Measurements from ENCODE around the gene PPP1R1C. TPM values are rescaled to one million over a fixed set of nuclear protein-coding genes. Genes with fewer than 3 reads are reported as not detected.

Gene PPP1R1C
- total RNA-seq, 1 donor from 2014 or later = 2.9 TPM

DNA sequence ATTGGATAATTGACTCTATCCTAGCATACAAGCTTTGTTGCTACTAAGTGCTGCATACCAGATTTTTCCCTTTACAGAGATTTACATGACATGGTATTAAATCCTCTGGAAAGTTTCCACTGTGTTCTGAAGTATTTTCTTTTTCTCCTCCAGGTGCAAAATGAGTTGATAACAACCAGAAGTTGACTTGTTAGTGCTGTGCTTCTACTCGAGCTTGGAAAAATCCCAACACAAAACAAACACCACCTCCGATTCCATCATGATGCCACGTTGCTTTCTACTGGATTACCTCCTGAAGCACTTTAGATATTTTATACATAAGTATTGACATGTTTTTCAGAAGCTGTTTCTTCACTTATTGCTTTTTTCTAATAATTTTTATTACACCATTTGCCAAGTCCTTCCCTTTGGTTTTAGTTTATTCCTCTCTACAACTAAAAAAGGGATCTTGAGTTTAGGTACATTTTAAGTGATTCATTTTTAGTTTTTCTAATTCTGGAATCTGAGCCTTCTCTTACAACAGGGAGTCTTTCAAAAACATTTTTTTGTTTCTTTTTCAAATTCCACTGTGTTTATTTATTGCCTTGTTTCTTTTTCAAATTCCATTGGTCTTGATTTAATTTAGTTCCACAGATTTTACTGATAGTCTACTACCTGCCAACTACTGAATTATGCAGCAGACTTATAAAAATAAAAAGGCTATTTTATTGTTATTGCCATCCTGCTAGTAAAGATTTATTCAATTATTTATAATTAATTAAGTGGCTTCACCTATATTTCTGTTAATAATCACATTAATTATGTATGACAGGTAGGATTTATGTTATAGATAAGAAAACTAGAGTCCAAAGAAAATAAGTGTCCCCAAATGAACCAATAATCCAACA, 143.4 kb downstream of the PPP1R1C start:
- ATAC-seq (no peak), DNase-seq (no peak)
- TF ChIP-seq, protein P1, sequence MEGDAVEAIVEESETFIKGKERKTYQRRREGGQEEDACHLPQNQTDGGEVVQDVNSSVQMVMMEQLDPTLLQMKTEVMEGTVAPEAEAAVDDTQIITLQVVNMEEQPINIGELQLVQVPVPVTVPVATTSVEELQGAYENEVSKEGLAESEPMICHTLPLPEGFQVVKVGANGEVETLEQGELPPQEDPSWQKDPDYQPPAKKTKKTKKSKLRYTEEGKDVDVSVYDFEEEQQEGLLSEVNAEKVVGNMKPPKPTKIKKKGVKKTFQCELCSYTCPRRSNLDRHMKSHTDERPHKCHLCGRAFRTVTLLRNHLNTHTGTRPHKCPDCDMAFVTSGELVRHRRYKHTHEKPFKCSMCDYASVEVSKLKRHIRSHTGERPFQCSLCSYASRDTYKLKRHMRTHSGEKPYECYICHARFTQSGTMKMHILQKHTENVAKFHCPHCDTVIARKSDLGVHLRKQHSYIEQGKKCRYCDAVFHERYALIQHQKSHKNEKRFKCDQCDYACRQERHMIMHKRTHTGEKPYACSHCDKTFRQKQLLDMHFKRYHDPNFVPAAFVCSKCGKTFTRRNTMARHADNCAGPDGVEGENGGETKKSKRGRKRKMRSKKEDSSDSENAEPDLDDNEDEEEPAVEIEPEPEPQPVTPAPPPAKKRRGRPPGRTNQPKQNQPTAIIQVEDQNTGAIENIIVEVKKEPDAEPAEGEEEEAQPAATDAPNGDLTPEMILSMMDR (IDR thresholded peaks at IDR 0.05) = no peak
- no peak overlapping the region for H3K27ac ChIP-seq
- no peaks in the 10 kb centered on the region for H3K4me1 ChIP-seq
- H3K9me3 ChIP-seq = no peaks in the 10 kb centered on the region
- no peaks in the 10 kb centered on the region for H3K36me3 ChIP-seq
- no peaks in the 10 kb centered on the region for H3K27me3 ChIP-seq (ENCODE audit: low read depth)
- intact Hi-C loops (cut with DNase I) = no loop called here
- H3K4me3 ChIP-seq = no peak overlapping the region

DNA sequence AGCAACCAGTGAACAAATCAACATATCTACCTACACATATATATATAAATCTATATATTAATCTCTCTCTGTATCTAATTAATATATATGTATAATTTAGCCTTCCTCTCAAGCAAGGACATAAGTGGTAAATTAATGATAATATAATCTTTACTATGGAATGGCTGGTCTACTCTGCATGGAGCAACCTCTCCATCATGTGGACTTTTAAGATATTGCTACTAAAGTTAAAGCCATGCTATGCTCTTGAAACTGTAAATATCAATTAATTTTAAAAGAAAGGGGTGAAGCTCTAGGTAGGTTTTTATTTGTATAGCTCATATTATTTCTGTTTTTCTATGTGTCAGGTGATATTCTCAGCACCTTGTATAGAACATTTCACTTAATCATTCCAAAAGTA, 147.0 kb downstream of the PPP1R1C start:
- no peaks in the 10 kb centered on the region for H3K4me1 ChIP-seq
- no peak overlapping the region for H3K4me3 ChIP-seq
- DNase-seq (no peak), ATAC-seq (no peak)
- intact Hi-C loops (cut with DNase I) = no loop called here
- H3K27me3 ChIP-seq (ENCODE audit: low read depth) = no peaks in the 10 kb centered on the region
- H3K27ac ChIP-seq = no peak overlapping the region
- H3K36me3 ChIP-seq = no peaks in the 10 kb centered on the region
- no peaks in the 10 kb centered on the region for H3K9me3 ChIP-seq
- TF ChIP-seq, protein P1 (IDR thresholded peaks at IDR 0.05) = no peak

DNA sequence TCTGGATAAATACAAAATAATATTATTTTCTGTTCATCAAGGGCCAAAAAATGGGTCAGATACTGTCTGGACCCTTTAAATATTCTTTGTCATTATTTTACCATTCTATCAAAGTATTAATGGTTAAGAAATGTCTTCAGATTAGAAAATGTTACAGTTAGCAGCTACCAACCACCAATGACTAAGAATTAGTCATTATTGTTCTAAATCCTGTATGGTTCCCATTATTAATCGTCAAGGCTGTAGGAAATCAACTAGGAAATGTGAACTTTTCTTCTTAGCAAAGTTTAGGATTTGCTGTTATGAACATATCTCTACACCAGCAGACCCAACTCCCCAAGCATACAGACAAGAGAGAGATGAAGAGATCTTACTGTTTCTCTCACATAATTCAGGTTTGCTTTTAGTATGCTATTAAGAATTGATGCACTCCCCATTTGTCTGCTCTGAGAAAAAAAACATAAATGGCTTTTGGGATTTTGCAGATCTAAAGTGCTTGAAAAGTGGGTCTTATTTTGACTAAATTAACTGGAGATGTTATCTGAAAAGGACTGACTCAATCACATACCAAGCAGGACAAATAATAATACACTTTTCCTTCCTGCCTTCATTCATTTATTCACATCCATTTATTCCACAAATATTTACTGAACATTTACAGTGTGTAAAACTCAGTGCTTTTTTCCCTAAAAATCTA, 147.7 kb downstream of the PPP1R1C start:
- TF ChIP-seq, protein P1 (IDR thresholded peaks at IDR 0.05) = no peak
- H3K4me1 ChIP-seq = no peaks in the 10 kb centered on the region
- H3K4me3 ChIP-seq = no peak overlapping the region
- H3K36me3 ChIP-seq = no peaks in the 10 kb centered on the region
- ATAC-seq (no peak), DNase-seq (no peak)
- H3K27ac ChIP-seq = no peak overlapping the region
- no peaks in the 10 kb centered on the region for H3K9me3 ChIP-seq
- no peaks in the 10 kb centered on the region for H3K27me3 ChIP-seq (ENCODE audit: low read depth)
- intact Hi-C loops (cut with DNase I) = no loop called here

DNA sequence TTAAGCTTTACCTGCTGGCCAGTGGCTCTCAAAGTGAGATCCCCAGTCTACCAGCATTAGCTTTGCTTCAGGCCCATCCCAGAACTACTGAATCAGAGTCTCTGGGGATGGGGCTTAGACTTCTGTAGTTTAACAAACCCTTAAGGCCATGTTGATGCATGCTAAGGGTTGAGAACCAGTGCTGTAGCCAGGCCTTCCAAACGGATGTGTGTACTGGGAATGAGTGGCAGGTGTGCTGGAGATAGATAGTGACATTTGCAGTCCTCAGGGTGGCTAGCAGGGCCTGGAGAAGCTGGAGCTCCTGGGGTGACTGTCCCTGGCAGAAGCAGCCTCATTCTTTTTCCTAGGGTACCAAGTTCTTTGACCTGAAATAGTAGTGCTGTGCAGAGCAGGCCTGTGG, 148.5 kb downstream of the PPP1R1C start:
- intact Hi-C loops (cut with DNase I) = no loop called here
- Histone ChIP-seq H3K36me3 (no peaks in the 10 kb centered on the region), H3K27ac (no peak overlapping the region), H3K4me3 (no peak overlapping the region), H3K9me3 (no peaks in the 10 kb centered on the region), H3K27me3 (ENCODE audit: low read depth) (no peaks in the 10 kb centered on the region), H3K4me1 (no peaks in the 10 kb centered on the region)
- no peak for ATAC-seq
- TF ChIP-seq, protein P1 (IDR thresholded peaks at IDR 0.05) = no peak
- no peak for DNase-seq

DNA sequence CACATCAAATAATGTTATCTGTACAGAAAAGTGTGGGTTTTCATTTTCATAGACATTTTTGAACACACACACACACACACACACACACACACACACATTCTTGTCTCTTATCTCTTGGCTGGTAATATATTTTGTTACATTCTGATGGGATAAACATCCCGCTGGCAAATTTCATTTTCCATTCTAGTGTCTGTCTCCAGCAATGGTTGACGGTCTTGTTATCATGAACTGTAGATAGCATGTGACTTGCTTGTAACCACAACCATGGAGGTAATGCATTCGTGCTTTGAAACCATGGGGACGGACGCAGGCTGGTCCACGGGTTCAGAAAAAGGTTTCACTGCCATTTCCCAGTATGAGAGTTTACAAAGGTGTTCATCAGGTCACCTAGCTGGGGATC, 156.4 kb downstream of the PPP1R1C start:
- H3K27me3 ChIP-seq (ENCODE audit: low read depth) = no peaks in the 10 kb centered on the region
- TF ChIP-seq, protein P1 (IDR thresholded peaks at IDR 0.05) = no peak
- H3K36me3 ChIP-seq = no peaks in the 10 kb centered on the region
- DNase-seq = no peak
- no peaks in the 10 kb centered on the region for H3K4me1 ChIP-seq
- H3K4me3 ChIP-seq = no peak overlapping the region
- H3K27ac ChIP-seq = no peak overlapping the region
- intact Hi-C loops (cut with DNase I) = no loop called here
- no peaks in the 10 kb centered on the region for H3K9me3 ChIP-seq
- no peak for ATAC-seq

Measured in lower lobe of right lung (tissue), 2 donors.